Measurements from ENCODE around the gene GPR108.

- TF ChIP-seq SP1 (IDR thresholded peaks at IDR 0.05) (no peak), BHLHE40 (IDR thresholded peaks at IDR 0.05; ENCODE audit: borderline replicate concordance) (no peak), L3MBTL2 (conservative IDR thresholded peaks at IDR 0.05) (no peak)
Observed at GRCh38 chr19:6723108-6723618, 14.2 kb downstream of the GPR108 start.
